Left ventricle myocardium inferior (tissue), 1 donor: Measurements from ENCODE around the gene FBXO24. TPM values are rescaled to one million over a fixed set of nuclear protein-coding genes. Genes with fewer than 3 reads are reported as not detected.
A peak's percentile ranks its signal among the peaks of the same experiment; 100 is the strongest.

Experiments used
- DNase-seq: peaks from one replicate; pipeline ENCODE4 v3.0.0-alpha.2; 2020
- H3K27ac ChIP-seq: fragments of 200-600 bp; replicated peaks from 2 replicates; pipeline ENCODE4 v1.8.0; 2021
- H3K27me3 ChIP-seq: fragments of 200-600 bp; 2 replicates; pipeline ENCODE4 v1.8.0; 2021; ENCODE audit warnings: low read depth
- H3K36me3 ChIP-seq: fragments of 200-600 bp; 2 replicates; pipeline ENCODE4 v1.8.0; 2021
- H3K4me1 ChIP-seq: fragments of 200-600 bp; 2 replicates; pipeline ENCODE4 v1.8.0; 2021
- H3K4me3 ChIP-seq: fragments of 200-600 bp; 2 replicates; pipeline ENCODE4 v1.8.0; 2021; ENCODE audit warnings: mild to moderate bottlenecking, moderate library complexity
- H3K9me3 ChIP-seq: fragments of 200-600 bp; replicated peaks from 2 replicates; pipeline ENCODE4 v1.8.0; 2021
- CTCF ChIP-seq: fragments of 200-600 bp; IDR thresholded peaks from 2 replicates; pipeline ENCODE4 v1.8.0; 2021; ENCODE audit warnings: antibody characterized with exemption, mild to moderate bottlenecking, borderline replicate concordance
- intact Hi-C: fragments of 100-400 bp; cut with micrococcal nuclease; formaldehyde crosslinking; loops from one replicate; pipeline ENCODE4 v1.11.0; 2022
- total RNA-seq: library from RNA; stranded (reverse); fragmentation: NEBNext Ultra II Directional; extraction: Animal tissue kit (Norgen Biotek cat#: 25700); gene quantifications from one replicate; pipeline ENCODE4 v1.2.1, GENCODE V29; 2021
- donor health status: DM: no; HTN: yes; CAD: no; lungs with severe emphysema.

FBXO24 gene
- total RNA-seq, 1 donor from 2014 or later, result 0.25 TPM

GRCh38 chr7:100603726-100604027 is 17.5 kb downstream of the FBXO24 start:
- H3K9me3 ChIP-seq, result no peaks in the 10 kb centered on the region
- no peak for DNase-seq
- H3K4me1 ChIP-seq, result peaks cover 32% of the 10 kb centered on the region
- intact Hi-C loops, result no loop called here
- no peak for TF ChIP-seq CTCF
- no peaks in the 10 kb centered on the region for H3K27me3 ChIP-seq
- peak overlapping the region; percentile 86 for H3K27ac ChIP-seq
- H3K4me3 ChIP-seq, result peak overlapping the region; percentile 90
- H3K36me3 ChIP-seq, result no peaks in the 10 kb centered on the region

- intact Hi-C loops, result no loop called here
- Histone ChIP-seq H3K27me3 (no peaks in the 10 kb centered on the region), H3K27ac (peak overlapping the region; percentile 86), H3K4me1 (peaks cover 32% of the 10 kb centered on the region), H3K36me3 (no peaks in the 10 kb centered on the region), H3K4me3 (peak overlapping the region; percentile 90), H3K9me3 (no peaks in the 10 kb centered on the region)
- TF ChIP-seq CTCF, result peak; percentile 53
- DNase-seq, result peak; percentile 85
Observed at GRCh38 chr7:100604028-100604975, 18.2 kb downstream of the FBXO24 start.

GRCh38 chr7:100604976-100605911 is 19.1 kb downstream of the FBXO24 start:
- Histone ChIP-seq H3K4me1 (peaks cover 32% of the 10 kb centered on the region), H3K27ac (peak overlapping the region; percentile 86), H3K4me3 (peak overlapping the region; percentile 90), H3K36me3 (no peaks in the 10 kb centered on the region), H3K9me3 (no peaks in the 10 kb centered on the region), H3K27me3 (no peaks in the 10 kb centered on the region)
- intact Hi-C loops, result no loop called here
- peak; percentile 60 for DNase-seq
- no peak for TF ChIP-seq CTCF

GRCh38 chr7:100606313-100606712 is 20.2 kb downstream of the FBXO24 start:
- Histone ChIP-seq H3K36me3 (no peaks in the 10 kb centered on the region), H3K9me3 (no peaks in the 10 kb centered on the region), H3K27me3 (no peaks in the 10 kb centered on the region), H3K4me3 (peak overlapping the region; percentile 90), H3K4me1 (peaks cover 32% of the 10 kb centered on the region), H3K27ac (peak overlapping the region; percentile 86)
- TF ChIP-seq CTCF, result no peak
- intact Hi-C loops, result no loop called here
- DNase-seq, result no peak

- no peak overlapping the region for H3K27ac ChIP-seq
- no peaks in the 10 kb centered on the region for H3K27me3 ChIP-seq
- no peak for DNase-seq
- peaks cover 28% of the 10 kb centered on the region for H3K4me1 ChIP-seq
- no peak for TF ChIP-seq CTCF
- no peaks in the 10 kb centered on the region for H3K36me3 ChIP-seq
- H3K9me3 ChIP-seq, result no peaks in the 10 kb centered on the region
- H3K4me3 ChIP-seq, result no peak overlapping the region
- intact Hi-C loops, result no loop called here
Observed at GRCh38 chr7:100607111-100607510, 21.0 kb downstream of the FBXO24 start.
